Fibroblast of pulmonary artery (primary cell): Measurements from ENCODE around the gene ANKRD29.

Experiments used
- DNase-seq: peaks from one replicate; pipeline ENCODE4 v3.0.0-alpha.2; 2010; ENCODE audit warnings: low read depth
- H3K4me3 ChIP-seq: replicated peaks from 2 replicates; pipeline ENCODE4 v1.5.1; 2011; ENCODE audit warnings: low read depth, mild to moderate bottlenecking, control low read depth, low read length, moderate library complexity
- TF ChIP-seq, protein P1 (sequence below): IDR thresholded peaks from 2 replicates; pipeline ENCODE4 v1.5.1; 2011; ENCODE audit warnings: mild to moderate bottlenecking, control low read depth, low read length, inconsistent platforms; ENCODE audit errors: missing control alignments

Gene ANKRD29

DNA sequence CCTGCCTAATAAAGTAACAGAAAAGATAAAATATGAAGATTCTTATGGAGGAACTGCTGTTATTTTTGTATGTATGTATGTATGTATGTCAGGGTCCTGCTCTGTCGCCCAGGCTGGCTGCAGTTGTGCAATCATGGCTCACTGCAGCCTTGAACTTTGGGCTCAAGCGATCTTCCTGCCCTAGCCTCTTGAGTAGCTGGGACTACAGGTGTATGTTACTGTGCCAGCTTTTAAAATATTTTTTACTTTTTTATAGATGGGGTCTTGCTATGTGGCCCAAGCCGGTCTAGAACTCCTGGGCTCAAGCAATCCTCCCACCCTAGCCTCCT is 26.7 kb downstream of the ANKRD29 start:
- TF ChIP-seq, protein P1, sequence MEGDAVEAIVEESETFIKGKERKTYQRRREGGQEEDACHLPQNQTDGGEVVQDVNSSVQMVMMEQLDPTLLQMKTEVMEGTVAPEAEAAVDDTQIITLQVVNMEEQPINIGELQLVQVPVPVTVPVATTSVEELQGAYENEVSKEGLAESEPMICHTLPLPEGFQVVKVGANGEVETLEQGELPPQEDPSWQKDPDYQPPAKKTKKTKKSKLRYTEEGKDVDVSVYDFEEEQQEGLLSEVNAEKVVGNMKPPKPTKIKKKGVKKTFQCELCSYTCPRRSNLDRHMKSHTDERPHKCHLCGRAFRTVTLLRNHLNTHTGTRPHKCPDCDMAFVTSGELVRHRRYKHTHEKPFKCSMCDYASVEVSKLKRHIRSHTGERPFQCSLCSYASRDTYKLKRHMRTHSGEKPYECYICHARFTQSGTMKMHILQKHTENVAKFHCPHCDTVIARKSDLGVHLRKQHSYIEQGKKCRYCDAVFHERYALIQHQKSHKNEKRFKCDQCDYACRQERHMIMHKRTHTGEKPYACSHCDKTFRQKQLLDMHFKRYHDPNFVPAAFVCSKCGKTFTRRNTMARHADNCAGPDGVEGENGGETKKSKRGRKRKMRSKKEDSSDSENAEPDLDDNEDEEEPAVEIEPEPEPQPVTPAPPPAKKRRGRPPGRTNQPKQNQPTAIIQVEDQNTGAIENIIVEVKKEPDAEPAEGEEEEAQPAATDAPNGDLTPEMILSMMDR = no peak
- H3K4me3 ChIP-seq = no peak overlapping the region
- no peak for DNase-seq

DNA sequence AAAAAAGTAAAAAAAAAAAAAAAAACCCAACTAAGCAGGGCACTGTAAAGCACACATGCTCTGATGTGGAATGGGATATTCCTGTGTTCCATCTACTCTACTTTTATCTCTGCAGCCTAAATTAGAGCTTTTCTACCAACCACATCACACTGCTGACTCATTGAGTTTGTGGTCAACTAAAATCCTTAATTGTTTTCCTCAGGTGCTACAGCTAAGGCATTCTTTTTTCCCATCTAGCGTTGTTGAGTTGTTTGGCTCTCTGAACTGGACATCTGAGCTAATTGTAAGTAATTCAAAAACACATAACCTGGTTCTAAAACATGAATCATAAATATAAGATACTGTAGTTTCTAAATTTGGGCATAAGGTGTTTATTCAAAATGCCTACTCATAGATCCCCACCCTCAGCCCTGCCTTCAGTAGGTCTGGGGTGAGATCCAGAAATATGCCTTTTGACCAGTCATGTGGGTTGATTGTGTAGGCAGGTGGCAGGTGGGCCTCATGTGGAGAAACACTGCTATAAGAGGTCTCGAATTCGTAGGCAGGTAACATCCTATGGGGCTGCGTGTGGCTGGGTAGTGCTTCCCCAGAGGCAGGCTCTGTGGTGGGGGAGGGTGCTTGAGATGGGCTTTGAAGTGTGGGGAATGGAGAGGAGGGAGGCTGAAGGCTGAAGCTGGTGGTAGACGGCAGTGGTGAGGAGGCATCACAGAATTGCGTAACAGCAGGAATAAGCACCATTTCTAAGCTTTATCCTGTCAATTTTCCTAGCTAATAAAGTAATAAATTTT is 27.2 kb downstream of the ANKRD29 start:
- H3K4me3 ChIP-seq = no peak overlapping the region
- DNase-seq = no peak
- TF ChIP-seq, protein P1 = no peak

DNA sequence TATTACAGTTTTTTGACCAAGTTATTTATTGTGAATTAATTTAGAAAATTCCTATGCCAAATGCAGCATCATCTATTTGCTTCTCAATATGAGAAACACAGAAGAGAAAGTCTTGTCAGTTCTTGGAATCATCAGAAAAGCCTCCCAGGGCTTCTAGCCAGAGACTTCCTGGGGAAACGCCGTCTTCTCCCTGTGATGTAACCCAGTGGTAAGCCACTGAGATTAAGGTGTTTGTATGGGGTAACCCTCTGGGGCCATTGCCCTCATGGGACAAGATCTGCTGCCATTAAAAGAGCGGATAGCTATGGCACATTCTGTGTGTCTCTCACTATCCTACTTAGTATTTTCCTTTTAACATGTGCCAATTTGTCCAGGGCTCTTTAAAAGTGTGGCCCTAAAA is 28.0 kb downstream of the ANKRD29 start:
- TF ChIP-seq, protein P1 = no peak
- peak; percentile 27 for DNase-seq
- no peak overlapping the region for H3K4me3 ChIP-seq

DNA sequence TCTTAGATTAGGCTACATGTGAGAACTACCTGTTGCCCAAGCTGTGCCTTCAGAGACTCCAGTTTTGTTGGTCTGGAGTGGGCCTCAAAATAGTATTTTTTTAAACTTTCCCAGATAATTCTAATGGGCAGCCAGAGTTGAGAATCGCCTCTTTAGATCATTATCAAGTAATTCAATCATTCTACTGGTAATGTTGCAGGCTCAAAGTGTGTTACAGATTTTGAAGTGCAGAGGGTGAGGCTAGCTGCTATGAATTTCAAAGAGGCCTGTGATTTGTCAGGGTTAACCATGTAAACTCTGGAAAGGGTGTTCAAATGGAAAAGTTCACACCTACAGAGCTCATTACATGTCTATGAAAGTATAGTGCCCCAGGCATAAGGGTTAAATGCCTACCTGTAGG is 30.1 kb downstream of the ANKRD29 start:
- no peak overlapping the region for H3K4me3 ChIP-seq
- TF ChIP-seq, protein P1 = no peak
- no peak for DNase-seq

DNA sequence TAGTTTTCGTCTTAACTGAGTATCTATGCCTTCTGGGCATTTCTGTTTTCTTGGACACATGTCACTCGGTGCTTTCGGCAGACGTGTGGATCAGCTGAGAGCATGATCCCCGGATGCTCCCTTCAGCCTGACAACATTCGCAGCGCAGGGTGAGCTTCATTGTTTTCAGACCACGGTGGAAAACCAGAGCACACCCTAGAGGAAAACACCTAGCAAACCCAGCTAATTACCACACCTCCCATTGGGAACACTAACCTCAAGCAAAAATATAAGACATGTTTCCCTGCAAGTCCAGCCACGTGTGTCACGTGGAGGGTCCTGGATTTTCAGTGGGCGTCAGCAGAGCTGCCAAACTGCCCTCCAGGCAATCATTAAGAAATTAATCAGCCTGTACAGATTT is 31.0 kb downstream of the ANKRD29 start:
- DNase-seq = no peak
- H3K4me3 ChIP-seq = no peak overlapping the region
- TF ChIP-seq, protein P1 = no peak

DNA sequence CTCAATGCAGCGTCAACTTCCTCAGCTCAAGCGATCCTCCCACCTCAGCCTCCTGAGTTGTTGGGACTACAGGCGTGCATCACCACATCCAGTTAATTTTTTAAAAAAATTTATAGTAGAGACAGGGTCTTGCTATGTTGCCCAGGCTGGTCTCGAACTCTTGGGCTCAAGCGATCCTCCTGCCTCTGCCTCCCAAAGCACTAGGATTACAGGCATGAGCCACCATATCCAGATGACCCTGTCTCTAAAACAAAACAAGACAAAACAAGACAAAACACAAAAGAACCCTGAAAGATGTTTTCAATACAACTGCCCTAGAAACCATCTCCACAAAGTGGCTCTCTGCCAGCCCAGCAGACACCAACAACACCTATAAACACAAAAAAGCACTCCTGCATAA is 31.4 kb downstream of the ANKRD29 start:
- no peak for DNase-seq
- TF ChIP-seq, protein P1 = no peak
- no peak overlapping the region for H3K4me3 ChIP-seq

DNA sequence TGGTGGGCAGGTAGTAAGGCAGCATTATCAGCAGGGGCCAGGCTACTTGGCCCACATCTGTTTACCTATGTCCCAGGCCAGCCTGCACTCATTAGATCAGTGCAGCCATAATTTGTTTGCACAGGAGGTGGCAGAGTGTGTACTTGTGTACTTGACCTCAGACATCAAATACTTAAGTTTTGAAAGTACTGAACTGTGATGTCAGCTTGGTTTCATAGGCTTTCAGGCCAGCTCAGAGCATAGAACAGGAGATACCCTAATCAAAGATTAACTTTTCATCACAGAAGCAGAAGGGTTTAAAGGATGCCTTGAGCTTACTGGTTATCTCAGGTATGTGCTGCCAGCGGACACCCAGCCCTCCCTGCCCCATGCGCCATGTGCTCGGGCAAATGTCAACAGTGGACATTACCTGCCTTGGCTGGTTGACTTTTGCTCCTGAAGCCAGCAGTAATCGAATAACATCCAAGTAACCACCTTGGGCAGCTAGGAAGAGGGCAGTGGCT is 33.2 kb downstream of the ANKRD29 start:
- no peak for DNase-seq

More for the DNA sequence above, 33.2 kb downstream of the ANKRD29 start:
- no peak overlapping the region for H3K4me3 ChIP-seq
- TF ChIP-seq, protein P1 = no peak
